ENCODE data around the gene TTC13.

DNA sequence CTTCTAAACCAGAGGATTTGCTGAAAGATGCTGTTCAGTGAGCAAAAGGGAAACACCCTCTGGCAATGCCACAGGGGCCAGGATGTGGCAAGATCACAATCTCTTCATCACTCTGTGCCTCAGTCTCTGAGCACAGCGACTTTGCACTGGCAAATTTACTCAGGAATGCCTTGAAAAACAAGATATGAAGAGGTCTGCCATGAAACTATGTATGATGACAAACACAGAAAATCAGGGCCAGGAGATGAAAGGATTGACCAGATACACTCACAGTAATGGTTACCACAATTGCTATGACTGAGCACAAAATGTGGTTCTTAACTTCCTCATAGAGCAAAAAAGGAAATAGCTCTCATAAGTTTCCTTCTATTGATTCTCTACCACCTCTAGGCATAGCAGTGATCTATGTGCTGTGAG, 5.8 kb downstream of the TTC13 start:
- TF ChIP-seq, protein P1, sequence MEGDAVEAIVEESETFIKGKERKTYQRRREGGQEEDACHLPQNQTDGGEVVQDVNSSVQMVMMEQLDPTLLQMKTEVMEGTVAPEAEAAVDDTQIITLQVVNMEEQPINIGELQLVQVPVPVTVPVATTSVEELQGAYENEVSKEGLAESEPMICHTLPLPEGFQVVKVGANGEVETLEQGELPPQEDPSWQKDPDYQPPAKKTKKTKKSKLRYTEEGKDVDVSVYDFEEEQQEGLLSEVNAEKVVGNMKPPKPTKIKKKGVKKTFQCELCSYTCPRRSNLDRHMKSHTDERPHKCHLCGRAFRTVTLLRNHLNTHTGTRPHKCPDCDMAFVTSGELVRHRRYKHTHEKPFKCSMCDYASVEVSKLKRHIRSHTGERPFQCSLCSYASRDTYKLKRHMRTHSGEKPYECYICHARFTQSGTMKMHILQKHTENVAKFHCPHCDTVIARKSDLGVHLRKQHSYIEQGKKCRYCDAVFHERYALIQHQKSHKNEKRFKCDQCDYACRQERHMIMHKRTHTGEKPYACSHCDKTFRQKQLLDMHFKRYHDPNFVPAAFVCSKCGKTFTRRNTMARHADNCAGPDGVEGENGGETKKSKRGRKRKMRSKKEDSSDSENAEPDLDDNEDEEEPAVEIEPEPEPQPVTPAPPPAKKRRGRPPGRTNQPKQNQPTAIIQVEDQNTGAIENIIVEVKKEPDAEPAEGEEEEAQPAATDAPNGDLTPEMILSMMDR (conservative IDR thresholded peaks at IDR 0.05; ENCODE audit: low read depth, low read length): no peak
- no peak for TF ChIP-seq POLR2A (IDR thresholded peaks at IDR 0.05; ENCODE audit: low read depth, low read length)
- no peak for TF ChIP-seq MAZ (IDR thresholded peaks at IDR 0.05; ENCODE audit: borderline replicate concordance, low read depth, low read length)
- no peak for TF ChIP-seq CEBPB (IDR thresholded peaks at IDR 0.05; ENCODE audit: low read depth, low read length)
- no peak for TF ChIP-seq CHD1 (IDR thresholded peaks at IDR 0.05; ENCODE audit: low read depth, low read length)
